Tibial nerve (tissue), 4 donors: ENCODE results near the gene NENF.

Experiments used
- EP300 ChIP-seq, 2 donors: sonication (generic); formaldehyde crosslinking; IDR thresholded peaks; one replicate each; pipeline ENCODE4 v1.6.1; 2017; ENCODE audit warnings: antibody characterized with exemption in 2 of 2, mild to moderate bottlenecking in 1 of 2
- POLR2A ChIP-seq, 2 donors: fragments of 450-650 bp; IDR thresholded peaks; one replicate each; pipeline ENCODE4 v1.6.1; 2017; ENCODE audit warnings: antibody characterized with exemption in 2 of 2, mild to moderate bottlenecking in 2 of 2, moderate library complexity in 2 of 2
- TF ChIP-seq, protein P1 (sequence below), 5 experiments: fragments of 200-600 bp in 3 of 5; fragments of 450-650 bp in 2 of 5; sonication (generic) in 3 of 5; IDR thresholded peaks; one replicate each; pipeline ENCODE4 v1.5.1; 2016 to 2019; ENCODE audit warnings: antibody characterized with exemption in 5 of 5, mild to moderate bottlenecking in 3 of 5, moderate library complexity in 2 of 5

- TF ChIP-seq POLR2A (IDR thresholded peaks at IDR 0.05) (no peak), EP300 (IDR thresholded peaks at IDR 0.05) (no peak)
- TF ChIP-seq, protein P1, sequence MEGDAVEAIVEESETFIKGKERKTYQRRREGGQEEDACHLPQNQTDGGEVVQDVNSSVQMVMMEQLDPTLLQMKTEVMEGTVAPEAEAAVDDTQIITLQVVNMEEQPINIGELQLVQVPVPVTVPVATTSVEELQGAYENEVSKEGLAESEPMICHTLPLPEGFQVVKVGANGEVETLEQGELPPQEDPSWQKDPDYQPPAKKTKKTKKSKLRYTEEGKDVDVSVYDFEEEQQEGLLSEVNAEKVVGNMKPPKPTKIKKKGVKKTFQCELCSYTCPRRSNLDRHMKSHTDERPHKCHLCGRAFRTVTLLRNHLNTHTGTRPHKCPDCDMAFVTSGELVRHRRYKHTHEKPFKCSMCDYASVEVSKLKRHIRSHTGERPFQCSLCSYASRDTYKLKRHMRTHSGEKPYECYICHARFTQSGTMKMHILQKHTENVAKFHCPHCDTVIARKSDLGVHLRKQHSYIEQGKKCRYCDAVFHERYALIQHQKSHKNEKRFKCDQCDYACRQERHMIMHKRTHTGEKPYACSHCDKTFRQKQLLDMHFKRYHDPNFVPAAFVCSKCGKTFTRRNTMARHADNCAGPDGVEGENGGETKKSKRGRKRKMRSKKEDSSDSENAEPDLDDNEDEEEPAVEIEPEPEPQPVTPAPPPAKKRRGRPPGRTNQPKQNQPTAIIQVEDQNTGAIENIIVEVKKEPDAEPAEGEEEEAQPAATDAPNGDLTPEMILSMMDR (IDR thresholded peaks at IDR 0.05), result no peak
Observed at GRCh38 chr1:212478467-212479025, 45.8 kb downstream of the NENF start.
